ENCODE results near the gene TRPM1. TPM values are rescaled to one million over a fixed set of nuclear protein-coding genes. Genes with fewer than 3 reads are reported as not detected.

The TRPM1 gene
- total RNA-seq, 1 experiment from 2014 or later = 0.77 TPM

DNA sequence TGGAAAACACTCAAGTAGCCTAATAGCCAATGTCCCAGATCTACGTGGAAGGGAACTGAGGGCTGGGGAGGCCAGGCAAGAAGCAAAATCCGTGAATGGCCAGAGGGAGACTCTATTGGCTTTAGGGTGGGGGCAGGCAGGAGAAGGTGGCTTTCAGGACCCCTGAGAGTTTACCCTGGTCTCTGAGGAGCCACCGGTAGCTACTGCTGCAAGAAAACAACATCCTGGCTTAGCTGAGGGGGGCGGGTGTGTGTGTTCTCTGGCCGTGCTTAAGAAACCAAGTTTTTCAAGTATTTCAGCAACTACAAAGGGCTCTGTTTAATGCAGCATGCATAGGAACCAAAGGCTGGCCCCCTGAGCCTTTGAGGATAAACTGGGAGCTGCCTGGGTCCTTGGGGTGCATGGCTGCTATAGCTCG lies 47.6 kb upstream of the TRPM1 start:
- ChIA-PET CTCF (interaction anchor here (0.7 to 3.4 kb wide), 4 partner anchors 13 to 340 kb away, joined by 4 to 29 read pairs (median 4); no protein-coding TSS in a partner anchor), POLR2A (interaction anchor here (0.6 kb wide), 1 partner anchor 75 kb away, joined by 3 read pairs; no protein-coding TSS in a partner anchor)
- no peak for TF ChIP-seq ZNF138 (CRISPR knock-in tag; conservative IDR thresholded peaks at IDR 0.05)
- no peak for TF ChIP-seq NFYB (CRISPR knock-in tag; conservative IDR thresholded peaks at IDR 0.05; ENCODE audit: low read depth)
- TF ChIP-seq ATF6 (CRISPR knock-in tag; IDR thresholded peaks at IDR 0.05) = no peak
- TF ChIP-seq TEAD4 (CRISPR knock-in tag; IDR thresholded peaks at IDR 0.05) = no peak
- no peak for TF ChIP-seq SMAD4 (CRISPR knock-in tag; IDR thresholded peaks at IDR 0.05)
- TF ChIP-seq, protein P1, sequence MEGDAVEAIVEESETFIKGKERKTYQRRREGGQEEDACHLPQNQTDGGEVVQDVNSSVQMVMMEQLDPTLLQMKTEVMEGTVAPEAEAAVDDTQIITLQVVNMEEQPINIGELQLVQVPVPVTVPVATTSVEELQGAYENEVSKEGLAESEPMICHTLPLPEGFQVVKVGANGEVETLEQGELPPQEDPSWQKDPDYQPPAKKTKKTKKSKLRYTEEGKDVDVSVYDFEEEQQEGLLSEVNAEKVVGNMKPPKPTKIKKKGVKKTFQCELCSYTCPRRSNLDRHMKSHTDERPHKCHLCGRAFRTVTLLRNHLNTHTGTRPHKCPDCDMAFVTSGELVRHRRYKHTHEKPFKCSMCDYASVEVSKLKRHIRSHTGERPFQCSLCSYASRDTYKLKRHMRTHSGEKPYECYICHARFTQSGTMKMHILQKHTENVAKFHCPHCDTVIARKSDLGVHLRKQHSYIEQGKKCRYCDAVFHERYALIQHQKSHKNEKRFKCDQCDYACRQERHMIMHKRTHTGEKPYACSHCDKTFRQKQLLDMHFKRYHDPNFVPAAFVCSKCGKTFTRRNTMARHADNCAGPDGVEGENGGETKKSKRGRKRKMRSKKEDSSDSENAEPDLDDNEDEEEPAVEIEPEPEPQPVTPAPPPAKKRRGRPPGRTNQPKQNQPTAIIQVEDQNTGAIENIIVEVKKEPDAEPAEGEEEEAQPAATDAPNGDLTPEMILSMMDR (IDR thresholded peaks at IDR 0.05) = no peak
- no peak for TF ChIP-seq FOXJ3 (CRISPR knock-in tag; IDR thresholded peaks at IDR 0.05; ENCODE audit: borderline replicate concordance)
- no peak for TF ChIP-seq NR3C1 (CRISPR knock-in tag; conservative IDR thresholded peaks at IDR 0.05; ENCODE audit: low read depth)
- no peak for TF ChIP-seq ZBTB43 (CRISPR knock-in tag; IDR thresholded peaks at IDR 0.05)
- TF ChIP-seq, protein P2, sequence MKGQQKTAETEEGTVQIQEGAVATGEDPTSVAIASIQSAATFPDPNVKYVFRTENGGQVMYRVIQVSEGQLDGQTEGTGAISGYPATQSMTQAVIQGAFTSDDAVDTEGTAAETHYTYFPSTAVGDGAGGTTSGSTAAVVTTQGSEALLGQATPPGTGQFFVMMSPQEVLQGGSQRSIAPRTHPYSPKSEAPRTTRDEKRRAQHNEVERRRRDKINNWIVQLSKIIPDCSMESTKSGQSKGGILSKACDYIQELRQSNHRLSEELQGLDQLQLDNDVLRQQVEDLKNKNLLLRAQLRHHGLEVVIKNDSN (CRISPR knock-in tag; IDR thresholded peaks at IDR 0.05) = no peak
- no peak for TF ChIP-seq RELA (CRISPR knock-in tag; IDR thresholded peaks at IDR 0.05; ENCODE audit: borderline replicate concordance)
- TF ChIP-seq, protein P3, sequence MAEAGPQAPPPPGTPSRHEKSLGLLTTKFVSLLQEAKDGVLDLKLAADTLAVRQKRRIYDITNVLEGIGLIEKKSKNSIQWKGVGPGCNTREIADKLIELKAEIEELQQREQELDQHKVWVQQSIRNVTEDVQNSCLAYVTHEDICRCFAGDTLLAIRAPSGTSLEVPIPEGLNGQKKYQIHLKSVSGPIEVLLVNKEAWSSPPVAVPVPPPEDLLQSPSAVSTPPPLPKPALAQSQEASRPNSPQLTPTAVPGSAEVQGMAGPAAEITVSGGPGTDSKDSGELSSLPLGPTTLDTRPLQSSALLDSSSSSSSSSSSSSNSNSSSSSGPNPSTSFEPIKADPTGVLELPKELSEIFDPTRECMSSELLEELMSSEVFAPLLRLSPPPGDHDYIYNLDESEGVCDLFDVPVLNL (CRISPR knock-in tag; IDR thresholded peaks at IDR 0.05; ENCODE audit: borderline replicate concordance, low read depth) = no peak
- Mint-ChIP-seq H3K27me3 (ENCODE audit: low read depth) (peaks cover 3% of the 10 kb centered on the region), H3K4me1 (peaks cover 72% of the 10 kb centered on the region), H3K36me3 (peaks cover 3% of the 10 kb centered on the region; the same call in 1 of the 2 replicates), H3K27ac (peak overlapping the region; percentile 93), H3K4me3 (peak overlapping the region; percentile 20; the same call in 1 of the 2 replicates), H3K9me3 (no peaks in the 10 kb centered on the region)
- no peak for DNase-seq (ENCODE audit: low spot score)
- ATAC-seq = no peak; the same call in 1 of the 2 replicates

DNA sequence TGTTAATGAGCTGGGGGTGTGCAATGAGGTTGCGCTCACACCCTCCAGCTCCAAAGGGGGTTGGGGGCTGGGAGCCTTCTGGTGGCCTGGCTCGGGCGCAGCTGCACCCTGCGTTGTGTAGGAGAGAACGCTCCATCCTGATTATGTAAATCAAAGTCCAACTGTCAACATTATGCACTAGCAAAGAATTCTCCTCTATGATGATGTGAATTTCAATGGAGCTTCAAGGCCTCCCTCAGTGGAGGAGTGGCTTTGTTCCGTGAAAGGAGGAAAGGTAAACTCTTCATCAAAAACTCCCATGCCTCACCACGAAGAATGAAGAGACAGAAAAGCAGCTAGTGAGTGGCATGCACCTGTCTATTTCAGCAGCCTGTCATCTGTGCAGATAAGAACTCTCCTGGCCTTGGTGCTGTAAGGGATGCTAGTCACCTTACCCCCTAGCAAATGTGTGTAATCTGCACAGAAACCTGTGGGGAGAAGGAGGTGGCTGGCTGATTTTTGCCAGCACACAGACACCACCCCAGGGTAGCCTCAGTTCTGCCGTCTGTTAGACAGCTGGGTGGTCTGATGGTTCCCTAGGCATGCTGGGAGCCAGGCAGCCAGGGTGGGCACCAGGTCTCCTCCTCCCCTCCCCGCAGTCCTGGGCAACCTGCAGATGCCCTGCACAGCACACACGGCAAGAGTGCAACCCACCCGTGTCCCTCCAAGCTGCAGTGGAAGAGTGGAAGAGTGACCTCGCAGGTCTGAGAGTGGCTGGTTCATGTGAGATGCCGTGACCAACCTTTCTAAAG lies 47.0 kb upstream of the TRPM1 start:
- TF ChIP-seq MAX (CRISPR knock-in tag; IDR thresholded peaks at IDR 0.05) = no peak
- TF ChIP-seq EMX1 (CRISPR knock-in tag; IDR thresholded peaks at IDR 0.05) = no peak
- no peak for TF ChIP-seq ATF6 (CRISPR knock-in tag; IDR thresholded peaks at IDR 0.05)
- TF ChIP-seq, protein P4, sequence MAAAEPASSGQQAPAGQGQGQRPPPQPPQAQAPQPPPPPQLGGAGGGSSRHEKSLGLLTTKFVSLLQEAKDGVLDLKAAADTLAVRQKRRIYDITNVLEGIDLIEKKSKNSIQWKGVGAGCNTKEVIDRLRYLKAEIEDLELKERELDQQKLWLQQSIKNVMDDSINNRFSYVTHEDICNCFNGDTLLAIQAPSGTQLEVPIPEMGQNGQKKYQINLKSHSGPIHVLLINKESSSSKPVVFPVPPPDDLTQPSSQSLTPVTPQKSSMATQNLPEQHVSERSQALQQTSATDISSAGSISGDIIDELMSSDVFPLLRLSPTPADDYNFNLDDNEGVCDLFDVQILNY (CRISPR knock-in tag; IDR thresholded peaks at IDR 0.05) = no peak
- no peak for TF ChIP-seq GABPB1 (CRISPR knock-in tag; IDR thresholded peaks at IDR 0.05)
- TF ChIP-seq ZNF423 (CRISPR knock-in tag; IDR thresholded peaks at IDR 0.05) = peak; percentile 51; the same call in 1 of the 2 replicates
- TF ChIP-seq SP1 (CRISPR knock-in tag; conservative IDR thresholded peaks at IDR 0.05) = no peak
- no peak for TF ChIP-seq SOX15 (CRISPR knock-in tag; IDR thresholded peaks at IDR 0.05)
- TF ChIP-seq IRF2 (CRISPR knock-in tag; IDR thresholded peaks at IDR 0.05; ENCODE audit: borderline replicate concordance, low read depth) = no peak

More for the DNA sequence above, 47.0 kb upstream of the TRPM1 start:
- POLR2A ChIA-PET = interaction anchor here (0.5 kb wide), 1 partner anchor 400 kb away, joined by 3 read pairs; no protein-coding TSS in a partner anchor
- Mint-ChIP-seq H3K27ac (peak overlapping the region; percentile 93), H3K9me3 (no peaks in the 10 kb centered on the region), H3K4me3 (peak overlapping the region; percentile 20), H3K36me3 (peaks cover under 1% of the 10 kb centered on the region; the same call in 1 of the 2 replicates), H3K4me1 (peaks cover 69% of the 10 kb centered on the region), H3K27me3 (ENCODE audit: low read depth) (peaks cover under 1% of the 10 kb centered on the region)
- no peak for DNase-seq (ENCODE audit: low spot score)
- CTCF ChIA-PET = interaction anchor here (0.8 to 3.4 kb wide), 5 partner anchors 19 to 340 kb away, joined by 3 to 29 read pairs (median 3); no protein-coding TSS in a partner anchor
- 0 out of 2 replicates have a peak, but pooled peaks have one; percentile 9 for ATAC-seq

All from WTC11 (cell line).